ENCODE data around the gene CLDN6.

Gene CLDN6

GRCh38 chr16:3010510-3010909 lies 7.5 kb downstream of the CLDN6 start:
- DNase-seq: no peak

- DNase-seq: no peak
These were observed 8.2 kb downstream of the CLDN6 start for GRCh38 chr16:3009568-3010390.

- DNase-seq: no peak
These were observed 9.3 kb downstream of the CLDN6 start for GRCh38 chr16:3008690-3009037.

GRCh38 chr16:3007957-3008689 lies 9.9 kb downstream of the CLDN6 start:
- peak; percentile 50 to 54 for DNase-seq

- DNase-seq: no peak
These were observed 10.7 kb downstream of the CLDN6 start for GRCh38 chr16:3007059-3007956.

GRCh38 chr16:3004781-3005284 lies 13.2 kb downstream of the CLDN6 start:
- peak in 1 of 2 donors; percentile 10 for DNase-seq

- DNase-seq: no peak
These were observed 13.7 kb downstream of the CLDN6 start for GRCh38 chr16:3004319-3004718.

GRCh38 chr16:3003582-3004270 lies 14.3 kb downstream of the CLDN6 start:
- peak; percentile 97 to 99 for DNase-seq

GRCh38 chr16:3001316-3001715 lies 16.7 kb downstream of the CLDN6 start:
- no peak for DNase-seq

GRCh38 chr16:3000540-3000939 lies 17.4 kb downstream of the CLDN6 start:
- DNase-seq: no peak

- no peak for DNase-seq
These were observed 18.1 kb downstream of the CLDN6 start for GRCh38 chr16:2999929-3000328.

GRCh38 chr16:2996298-2996697 lies 21.7 kb downstream of the CLDN6 start:
- no peak for DNase-seq

GRCh38 chr16:2992383-2993081 lies 25.5 kb downstream of the CLDN6 start:
- no peak for DNase-seq

GRCh38 chr16:2991566-2992261 lies 26.3 kb downstream of the CLDN6 start:
- no peak for DNase-seq

GRCh38 chr16:2990891-2991290 lies 27.1 kb downstream of the CLDN6 start:
- DNase-seq: no peak

- DNase-seq: no peak
These were observed 29.3 kb downstream of the CLDN6 start for GRCh38 chr16:2988590-2989099.

GRCh38 chr16:2987833-2988232 lies 30.1 kb downstream of the CLDN6 start:
- no peak for DNase-seq

GRCh38 chr16:2987286-2987685 lies 30.7 kb downstream of the CLDN6 start:
- DNase-seq: no peak

- no peak for DNase-seq
These were observed 31.3 kb downstream of the CLDN6 start for GRCh38 chr16:2986623-2987188.

GRCh38 chr16:2985893-2986355 lies 32.1 kb downstream of the CLDN6 start:
- no peak for DNase-seq

Measured in inflammatory macrophage treated with lipopolysaccharide for 1 hour (primary cell).